HG03025 (cell line): ENCODE measurements around the gene SCAF11.

Experiments used
- ATAC-seq: cut with Tn5 transposase; IDR thresholded peaks from one replicate; pipeline ENCODE4 v1.9.1; 2021; ENCODE audit warnings: mild to moderate bottlenecking, moderate library complexity; ENCODE audit not compliant: unreplicated experiment, low FRiP score

SCAF11 gene

DNA sequence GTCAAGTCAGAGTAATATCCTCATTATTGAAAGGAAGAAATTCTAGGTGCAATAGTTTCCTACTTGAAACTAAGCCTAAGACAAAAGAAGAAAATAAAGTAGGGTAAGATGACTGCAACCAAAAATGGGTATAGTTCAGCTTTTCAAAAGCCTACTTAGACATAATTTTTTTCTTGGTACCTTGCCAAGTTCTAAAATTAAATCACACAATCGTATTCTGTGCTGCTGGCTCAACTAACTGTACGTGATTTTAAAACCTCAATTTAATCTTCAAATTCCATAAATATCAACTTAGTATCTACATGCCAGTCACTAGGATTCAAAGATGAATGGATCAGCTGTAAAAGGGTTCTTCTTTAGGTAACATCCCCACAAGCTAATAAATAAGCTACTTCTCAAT is 56.9 kb downstream of the SCAF11 start:
- no peak for ATAC-seq

DNA sequence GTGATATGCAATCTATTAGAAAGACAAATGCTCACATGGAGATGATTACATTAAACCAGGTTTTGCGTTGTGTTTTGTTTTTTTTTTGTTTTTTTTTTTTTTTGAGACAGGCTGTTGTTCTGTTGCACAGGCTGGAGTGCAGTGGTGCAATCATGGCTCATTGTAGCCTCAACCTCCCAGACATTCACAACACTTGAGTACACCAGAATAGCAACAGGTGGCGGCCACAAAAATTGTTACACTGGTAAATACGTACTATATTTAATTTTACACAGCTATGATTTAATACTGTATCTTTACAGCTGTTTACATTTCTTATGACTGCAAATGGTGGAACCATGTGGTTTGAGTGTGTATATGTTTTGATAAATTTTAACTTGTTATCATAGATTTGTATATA is 60.0 kb downstream of the SCAF11 start:
- ATAC-seq = no peak

DNA sequence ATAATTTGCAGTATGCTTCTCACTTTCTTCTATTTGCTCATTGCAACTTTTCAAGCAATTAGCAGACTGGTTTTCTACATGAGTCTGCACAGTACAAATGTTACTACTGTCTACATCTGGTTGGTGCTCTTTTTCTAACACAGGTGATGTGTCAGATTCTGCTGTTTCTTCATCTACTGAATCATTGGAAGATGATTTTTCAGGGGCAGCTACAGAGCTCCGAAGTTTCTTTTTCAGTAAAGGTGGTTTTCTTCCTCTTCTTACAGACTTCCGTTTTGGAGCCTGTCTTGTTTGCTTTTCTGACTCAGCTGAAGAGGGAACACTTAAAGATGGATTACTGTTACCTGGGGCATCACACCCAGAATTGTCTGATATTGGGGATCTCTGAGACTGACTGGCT is 62.1 kb downstream of the SCAF11 start:
- no peak for ATAC-seq

DNA sequence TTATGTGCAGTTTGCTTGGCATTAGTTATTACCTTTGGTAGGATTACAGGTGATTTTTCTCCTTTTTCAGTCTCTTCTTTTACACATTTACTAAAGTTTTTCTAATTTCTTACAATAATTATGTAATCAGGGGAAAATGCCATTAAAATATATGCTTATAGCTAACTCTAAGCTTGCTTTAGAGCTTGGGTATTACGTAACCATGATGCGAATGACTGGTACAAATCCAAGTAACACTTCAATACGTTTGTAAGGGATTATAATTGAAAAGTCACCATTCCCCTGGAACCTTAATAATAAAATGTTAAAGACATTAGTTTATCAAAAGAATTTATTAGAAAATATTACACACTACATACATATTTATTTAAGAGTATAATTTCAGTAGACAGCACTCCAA is 71.6 kb downstream of the SCAF11 start:
- ATAC-seq = no peak

DNA sequence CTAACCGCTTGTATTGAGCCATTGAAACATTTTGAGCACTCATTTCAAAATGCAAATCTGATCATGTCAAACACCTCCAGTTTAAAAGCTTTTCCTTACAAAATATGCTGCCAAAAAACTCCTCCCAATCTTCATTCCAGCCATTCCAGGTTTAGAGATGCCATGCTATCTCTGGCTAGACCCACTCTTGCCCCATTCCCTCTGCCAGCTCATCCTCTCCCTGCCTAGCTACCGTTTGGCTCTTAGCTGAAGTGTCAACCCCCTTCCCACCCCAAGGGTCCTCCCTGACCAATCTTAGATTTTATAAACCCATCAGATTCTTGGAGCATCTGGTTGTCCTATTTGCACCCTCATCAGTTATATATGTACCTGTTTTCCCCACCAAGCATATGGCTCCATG is 75.0 kb downstream of the SCAF11 start:
- ATAC-seq = no peak

DNA sequence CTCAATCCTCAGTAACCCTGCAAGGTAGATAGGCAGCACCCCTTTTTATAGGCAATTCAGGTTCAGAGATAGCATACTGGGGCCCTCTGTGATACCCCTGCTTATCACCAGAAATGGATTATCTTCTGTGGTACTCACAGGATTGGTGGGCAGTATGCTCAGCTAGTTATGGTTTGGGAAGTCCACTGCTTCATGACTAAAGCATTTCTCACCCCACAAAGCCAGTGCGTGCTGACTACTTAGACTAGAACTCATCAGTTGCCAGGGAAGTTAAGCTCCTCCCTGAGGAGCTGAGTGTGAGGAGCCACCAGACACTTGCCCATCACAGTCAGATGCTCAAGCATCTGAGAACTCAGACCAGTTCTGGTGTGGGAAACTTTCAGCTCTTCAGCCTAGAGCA is 76.3 kb downstream of the SCAF11 start:
- no peak for ATAC-seq

DNA sequence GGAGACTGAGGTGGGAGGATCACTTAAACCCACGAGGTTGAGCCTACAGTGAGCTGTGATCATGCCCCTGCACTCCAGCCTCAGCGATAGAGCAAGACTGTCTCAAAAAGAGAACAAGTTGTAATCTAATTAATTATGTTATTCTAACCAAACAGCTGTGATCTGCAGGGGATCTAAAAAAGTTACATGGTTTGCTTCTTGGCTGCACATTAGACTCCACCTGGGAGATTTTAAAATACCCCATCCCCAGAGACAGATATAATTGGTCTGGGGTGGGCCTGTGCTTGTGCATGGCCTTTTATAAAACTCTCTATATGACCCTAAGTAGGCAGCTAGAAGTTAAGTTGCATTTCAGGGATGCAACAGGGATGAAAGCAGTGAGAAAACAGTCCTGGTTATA is 76.7 kb downstream of the SCAF11 start:
- ATAC-seq = no peak

DNA sequence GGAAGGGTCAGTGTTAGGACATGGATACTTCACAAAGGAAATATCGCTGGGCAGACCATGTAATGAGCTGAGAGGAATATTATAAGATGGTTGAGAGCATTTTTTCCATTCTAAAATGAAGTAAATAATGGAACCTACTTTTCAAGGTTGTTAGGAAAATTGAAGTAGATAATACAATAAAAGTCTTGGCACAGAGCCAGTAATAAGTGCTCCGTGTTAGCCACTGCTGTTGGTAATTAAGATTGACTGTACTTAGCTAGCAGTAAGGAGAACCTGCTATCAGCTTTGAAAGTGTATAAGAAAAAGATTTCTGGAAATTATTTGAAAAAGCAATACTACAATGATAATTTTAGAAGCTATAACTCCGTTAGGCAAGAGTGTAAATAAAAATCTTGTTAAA is 77.6 kb downstream of the SCAF11 start:
- no peak for ATAC-seq

DNA sequence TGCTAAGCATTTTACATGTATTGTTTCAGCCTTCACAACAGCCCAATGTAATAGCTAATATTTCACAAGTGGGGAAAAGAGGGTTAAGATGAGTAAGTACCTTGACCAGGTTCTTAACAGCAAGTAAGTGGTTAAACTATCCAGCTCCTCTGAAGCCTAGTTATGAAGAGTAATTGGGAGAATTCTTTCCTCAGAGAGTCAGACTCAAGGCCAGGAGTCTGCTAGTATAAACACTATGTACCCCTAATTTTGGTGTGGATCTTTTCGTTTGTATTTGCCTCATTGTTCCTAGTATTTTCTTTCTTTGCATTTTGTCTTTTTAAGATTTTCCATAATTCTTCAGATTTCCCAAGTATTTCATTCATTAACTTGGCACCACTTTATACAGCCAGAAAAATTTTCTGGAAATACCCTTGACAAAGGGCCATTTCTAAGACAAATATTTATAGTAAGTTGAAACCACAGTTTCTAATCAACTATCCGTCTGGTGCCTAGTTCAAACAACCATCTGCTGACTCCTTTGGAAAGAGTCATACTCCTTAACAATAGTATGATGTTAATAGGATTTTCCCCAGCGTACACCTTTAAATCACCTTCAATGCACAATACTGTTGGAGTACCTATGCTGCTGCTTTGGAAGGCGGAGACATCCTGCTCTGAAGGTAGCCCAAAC is 81.2 kb downstream of the SCAF11 start:
- ATAC-seq = no peak

DNA sequence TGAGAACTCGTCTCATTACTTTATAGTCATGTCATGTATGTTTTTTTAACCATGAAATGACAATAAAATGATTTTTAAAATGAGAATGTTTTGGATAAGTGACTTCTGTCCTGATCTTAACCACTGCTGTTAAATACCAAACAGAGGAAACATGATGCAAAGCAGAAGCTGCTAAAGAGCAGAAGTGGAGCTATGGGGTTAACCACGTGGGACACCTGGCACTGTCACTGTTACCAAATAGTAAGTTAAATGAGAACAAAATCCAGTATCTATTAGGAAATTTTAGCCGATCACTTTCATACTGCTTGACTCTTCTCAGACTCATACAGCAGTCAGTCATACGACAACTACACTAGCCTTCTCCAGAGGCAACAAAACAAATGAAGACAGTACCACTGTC is 82.4 kb downstream of the SCAF11 start:
- peak; percentile 53 for ATAC-seq

DNA sequence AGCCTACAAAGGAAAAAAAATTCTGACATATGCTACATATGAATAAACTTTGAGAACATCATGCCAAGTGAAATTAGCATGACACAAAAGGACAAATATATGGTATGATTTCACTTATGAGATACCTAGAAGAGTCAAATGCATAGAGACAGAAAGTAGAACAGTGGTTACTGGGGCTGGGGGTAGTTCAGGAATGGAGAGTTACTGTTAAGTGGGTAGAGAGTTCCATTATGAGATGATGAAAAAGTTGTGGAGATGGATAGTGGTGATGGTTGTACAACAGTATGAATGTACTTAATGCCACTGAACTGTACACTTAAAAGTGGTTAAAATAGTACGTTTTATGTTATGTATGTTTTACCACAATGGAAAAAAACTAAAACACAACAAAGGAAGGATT is 92.3 kb downstream of the SCAF11 start:
- no peak for ATAC-seq

DNA sequence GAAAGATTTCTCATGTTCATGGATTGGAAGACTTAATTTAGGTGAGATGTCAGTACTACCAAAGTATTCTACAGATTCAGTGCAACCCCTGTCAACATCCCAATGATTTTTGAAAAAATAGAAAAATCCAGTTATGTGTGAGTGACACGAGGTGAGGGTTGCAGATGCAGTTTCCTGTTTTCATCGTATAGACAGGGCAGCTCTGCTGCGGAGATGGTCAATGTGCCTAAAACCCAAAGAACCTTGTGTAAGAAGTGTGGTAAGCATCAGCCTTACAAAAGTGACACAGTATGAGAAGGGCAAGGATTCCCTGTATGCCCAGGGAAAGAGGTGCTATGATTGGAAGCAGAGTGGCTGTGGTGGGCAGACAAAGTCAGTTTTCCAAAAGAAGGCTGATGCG is 94.4 kb downstream of the SCAF11 start:
- ATAC-seq = no peak

DNA sequence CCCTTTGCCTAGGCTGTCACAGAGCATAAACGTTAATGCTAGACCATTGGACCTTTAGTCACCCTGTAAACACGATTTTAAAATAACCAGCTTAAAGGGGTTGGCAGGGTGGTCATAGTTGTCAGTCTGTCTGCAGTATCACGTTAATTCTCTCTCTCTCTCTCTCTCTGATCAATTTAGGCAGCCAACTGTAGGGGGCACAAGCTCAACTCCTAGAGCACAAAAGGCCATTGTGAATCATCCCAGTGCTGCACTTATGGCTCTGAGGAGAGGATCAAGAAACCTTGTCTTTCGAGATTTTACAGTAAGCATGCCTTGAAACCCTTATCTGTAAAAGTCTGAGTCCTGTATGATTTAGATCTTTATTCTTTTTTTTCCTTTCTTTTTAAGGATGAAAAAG is 97.1 kb downstream of the SCAF11 start:
- ATAC-seq = no peak

DNA sequence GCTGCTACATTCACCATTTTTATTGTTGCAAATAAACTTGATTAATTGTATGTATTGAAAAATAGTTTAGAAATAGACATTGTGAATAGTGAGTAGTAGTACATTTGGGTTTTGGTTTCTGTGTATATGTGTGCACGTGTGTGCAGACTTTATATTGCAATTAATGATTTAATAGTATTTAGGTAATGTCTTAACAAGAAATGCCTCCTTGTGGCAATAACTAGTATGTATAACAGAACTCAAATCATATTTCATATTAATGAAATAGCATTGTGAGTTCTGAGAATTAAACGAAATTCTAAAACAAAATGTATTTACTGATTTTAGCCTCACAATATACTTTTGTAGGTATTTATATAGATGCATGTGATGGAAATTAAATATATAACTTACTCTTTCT is 100.1 kb downstream of the SCAF11 start:
- no peak for ATAC-seq

DNA sequence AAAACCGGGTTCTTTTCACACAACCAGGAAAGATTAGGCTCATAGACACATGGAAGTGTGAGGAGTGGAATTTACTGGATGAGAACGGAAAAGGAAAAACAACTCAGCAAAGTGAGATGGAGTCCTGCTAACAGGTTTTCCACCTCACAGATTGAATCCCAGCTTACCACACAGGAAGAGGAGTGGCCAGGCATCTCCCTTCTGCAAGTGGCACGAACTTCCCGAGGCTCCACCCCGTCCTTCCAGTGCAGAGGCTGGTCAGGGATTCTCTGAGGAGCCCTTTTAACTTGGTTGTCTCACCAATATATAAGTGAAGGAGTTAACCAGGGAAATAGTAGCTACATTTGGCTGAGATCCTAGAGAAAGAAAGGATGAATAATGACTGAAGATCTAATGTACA is 102.8 kb downstream of the SCAF11 start:
- ATAC-seq = no peak

DNA sequence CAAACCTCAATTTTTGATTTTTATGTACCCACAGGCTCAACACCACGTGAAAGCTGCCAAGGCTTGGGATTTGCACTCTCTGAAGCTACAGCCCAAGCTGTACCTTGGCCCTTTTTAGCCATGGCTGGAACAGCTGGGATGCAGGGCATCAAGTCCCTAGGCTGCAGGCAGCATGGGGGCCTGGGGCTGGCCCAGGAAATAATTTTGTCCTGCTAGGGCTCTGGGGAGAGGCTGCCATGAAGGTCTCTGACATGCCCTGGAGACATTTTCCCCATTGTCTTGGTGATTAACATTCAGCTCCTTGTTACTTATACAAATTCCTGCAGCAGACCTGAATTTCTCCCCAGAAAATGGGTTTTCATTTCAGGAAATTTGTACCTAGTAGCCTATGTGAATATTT is 103.7 kb downstream of the SCAF11 start:
- no peak for ATAC-seq

DNA sequence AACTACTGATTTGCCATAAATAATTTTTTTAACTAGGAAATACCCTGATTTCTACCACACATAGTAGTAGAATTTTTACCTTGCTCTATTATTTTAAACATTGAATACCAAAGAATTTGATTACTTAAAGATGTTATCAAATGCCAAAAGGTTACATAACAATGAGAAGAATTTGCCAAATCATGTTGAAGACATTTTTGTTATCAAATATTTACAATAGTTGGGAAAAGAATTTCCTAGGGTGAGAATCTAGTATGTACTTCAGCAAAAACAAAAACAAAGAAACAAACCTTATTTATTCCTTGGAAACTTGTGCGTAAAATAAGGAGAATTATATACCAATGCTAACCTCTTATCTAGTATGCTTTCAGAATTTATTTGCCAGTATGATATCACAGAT is 107.2 kb downstream of the SCAF11 start:
- ATAC-seq = no peak

DNA sequence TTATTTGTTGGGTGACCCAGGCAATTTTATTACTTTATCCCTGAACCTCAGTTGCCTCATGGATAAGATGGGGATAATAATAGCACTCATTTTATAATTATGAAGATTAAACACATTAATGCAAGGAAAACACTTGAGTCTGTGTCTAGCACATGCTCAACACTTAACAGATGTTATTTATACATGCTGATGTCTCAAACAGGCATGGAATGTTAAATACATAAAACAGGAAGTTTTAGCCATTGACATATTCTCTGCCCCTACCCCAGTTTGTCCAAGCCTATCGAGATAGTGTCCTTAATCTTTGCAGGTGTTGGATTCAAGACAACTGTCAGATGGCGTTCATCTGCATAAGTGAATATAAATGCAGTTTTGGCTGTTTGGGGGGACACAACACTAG is 109.8 kb downstream of the SCAF11 start:
- no peak for ATAC-seq

DNA sequence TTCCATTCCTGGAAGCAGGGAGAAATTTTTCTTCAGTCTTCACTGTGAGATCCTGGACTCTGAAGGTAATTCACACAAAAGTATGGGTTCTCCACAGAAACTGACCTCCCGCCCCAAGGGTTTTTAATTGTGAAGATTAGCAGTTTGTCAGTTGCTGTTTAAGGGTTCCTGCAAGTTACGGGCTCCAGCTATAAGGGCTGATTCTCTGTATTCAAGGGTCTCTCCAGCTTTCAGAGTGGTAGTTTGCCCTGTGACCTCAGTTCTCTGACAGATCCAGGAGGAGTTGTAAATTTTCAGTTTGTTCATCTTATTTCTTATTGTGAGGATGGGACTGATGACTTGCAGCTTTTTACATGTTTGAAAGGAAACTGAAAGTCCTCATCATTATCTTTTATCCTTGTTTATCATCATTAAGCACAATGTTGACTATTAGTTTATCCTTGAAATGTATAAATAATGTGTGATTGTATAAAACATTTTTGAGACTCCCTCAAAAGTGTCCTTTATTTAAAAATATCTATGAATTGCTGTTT is 110.9 kb downstream of the SCAF11 start:
- no peak for ATAC-seq

DNA sequence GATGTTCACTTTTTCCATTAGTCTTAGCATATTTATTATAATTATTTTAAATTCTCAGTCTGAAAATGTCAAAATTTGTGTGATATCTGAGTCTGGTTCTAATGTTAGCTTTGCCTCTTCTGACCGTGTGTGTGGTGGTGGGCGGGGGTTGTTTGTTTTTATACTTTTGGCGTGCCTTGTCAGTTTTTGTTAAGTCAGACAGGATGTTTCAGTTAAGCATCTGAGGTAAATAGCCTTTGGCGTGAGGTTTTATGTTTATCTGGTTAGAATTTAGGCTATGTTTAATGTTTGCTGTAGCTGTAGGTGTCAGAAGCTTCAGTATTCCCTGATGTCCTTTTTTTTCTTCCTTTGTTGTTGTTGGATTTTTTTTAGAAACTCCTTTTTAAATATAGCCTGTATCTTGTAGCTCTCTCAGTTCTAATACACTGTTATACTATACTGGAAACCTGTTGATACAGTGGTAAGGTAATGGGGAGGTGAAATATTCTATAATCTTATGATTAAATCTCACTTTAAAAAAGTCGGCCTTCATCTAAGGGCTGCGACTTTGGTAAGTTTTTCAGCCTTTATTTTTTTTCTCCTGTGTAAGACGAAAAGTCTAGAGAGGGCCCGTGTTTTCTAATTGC is 111.6 kb downstream of the SCAF11 start:
- ATAC-seq = no peak

DNA sequence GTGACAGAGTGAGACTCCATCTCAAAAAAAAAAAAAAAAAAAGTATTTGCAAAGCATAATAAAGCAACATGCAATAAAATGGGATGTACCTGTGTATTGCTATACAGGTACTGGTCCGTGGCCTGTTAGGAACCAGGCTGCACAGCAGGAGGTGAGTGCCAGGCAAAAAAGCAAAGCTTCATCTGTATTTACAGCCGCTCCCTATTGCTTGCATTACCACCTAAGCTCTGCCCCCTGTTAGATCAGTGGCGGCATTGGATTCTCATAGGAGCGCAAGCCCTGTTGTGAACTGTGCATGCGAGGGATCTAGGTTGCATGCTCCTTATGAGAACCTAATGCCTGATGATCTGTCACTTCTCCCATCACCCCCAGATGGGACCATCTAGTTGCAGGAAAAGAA is 113.3 kb downstream of the SCAF11 start:
- ATAC-seq = no peak

DNA sequence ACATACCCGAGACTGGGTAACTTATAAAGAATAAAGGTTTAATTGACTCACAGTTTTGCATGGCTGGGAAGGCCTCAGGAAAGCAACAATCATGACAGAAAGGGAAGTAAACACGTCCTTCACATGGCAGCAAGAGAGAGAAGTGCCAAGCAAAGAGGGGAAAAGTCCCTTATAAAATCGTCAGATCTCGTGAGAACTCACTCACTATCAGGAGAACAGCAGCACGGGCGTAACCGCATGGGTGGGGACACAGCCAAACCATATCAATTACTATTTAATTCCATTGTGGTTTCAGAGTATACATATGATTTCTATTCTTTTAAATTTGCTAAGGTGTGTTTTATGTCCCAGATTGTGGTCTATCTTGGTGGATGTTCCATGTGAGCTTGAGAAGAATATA is 117.9 kb downstream of the SCAF11 start:
- no peak for ATAC-seq
